Body of pancreas (tissue), 4 donors: ENCODE measurements around the gene LRRFIP1.

Experiments
- POLR2A ChIP-seq, 3 donors: fragments of 450-650 bp; IDR thresholded peaks; one replicate each; pipeline ENCODE4 v1.6.1; 2016; ENCODE audit warnings: antibody characterized with exemption in 3 of 3, mild to moderate bottlenecking in 2 of 3
- TF ChIP-seq, protein P1 (sequence below), 7 experiments: fragments of 450-650 bp in 4 of 7; fragments of 200-600 bp in 3 of 7; sonication (generic) in 3 of 7; IDR thresholded peaks; one replicate each; pipeline ENCODE4 v1.5.1; 2016 to 2019; ENCODE audit warnings: antibody characterized with exemption in 7 of 7

DNA sequence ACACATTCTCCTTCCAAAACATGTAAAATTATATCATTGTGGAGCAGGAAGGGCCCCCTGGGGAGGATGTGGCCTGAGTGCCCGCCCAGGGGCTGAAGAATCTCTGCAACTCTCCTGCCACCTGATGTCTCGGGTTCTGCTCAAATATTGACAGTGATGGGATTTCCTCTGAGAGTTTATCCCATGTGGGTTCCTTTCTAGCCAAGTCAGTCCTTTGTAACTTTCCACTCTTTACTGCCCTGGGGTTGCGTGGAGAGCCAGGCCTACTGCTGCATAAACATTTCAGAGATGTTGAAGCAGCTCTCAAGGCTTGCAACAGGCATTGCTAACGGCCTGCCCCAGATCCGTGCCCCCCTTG lies 32.9 kb upstream of the LRRFIP1 start:
- TF ChIP-seq, protein P1, sequence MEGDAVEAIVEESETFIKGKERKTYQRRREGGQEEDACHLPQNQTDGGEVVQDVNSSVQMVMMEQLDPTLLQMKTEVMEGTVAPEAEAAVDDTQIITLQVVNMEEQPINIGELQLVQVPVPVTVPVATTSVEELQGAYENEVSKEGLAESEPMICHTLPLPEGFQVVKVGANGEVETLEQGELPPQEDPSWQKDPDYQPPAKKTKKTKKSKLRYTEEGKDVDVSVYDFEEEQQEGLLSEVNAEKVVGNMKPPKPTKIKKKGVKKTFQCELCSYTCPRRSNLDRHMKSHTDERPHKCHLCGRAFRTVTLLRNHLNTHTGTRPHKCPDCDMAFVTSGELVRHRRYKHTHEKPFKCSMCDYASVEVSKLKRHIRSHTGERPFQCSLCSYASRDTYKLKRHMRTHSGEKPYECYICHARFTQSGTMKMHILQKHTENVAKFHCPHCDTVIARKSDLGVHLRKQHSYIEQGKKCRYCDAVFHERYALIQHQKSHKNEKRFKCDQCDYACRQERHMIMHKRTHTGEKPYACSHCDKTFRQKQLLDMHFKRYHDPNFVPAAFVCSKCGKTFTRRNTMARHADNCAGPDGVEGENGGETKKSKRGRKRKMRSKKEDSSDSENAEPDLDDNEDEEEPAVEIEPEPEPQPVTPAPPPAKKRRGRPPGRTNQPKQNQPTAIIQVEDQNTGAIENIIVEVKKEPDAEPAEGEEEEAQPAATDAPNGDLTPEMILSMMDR (IDR thresholded peaks at IDR 0.05) = no peak
- no peak for TF ChIP-seq POLR2A (IDR thresholded peaks at IDR 0.05)
